Activated CD4-positive, alpha-beta T cell treated with anti-CD3 and anti-CD28 coated beads, Interleukin-2, amount 50 U/mL, for 16 hours (primary cell): ENCODE results near the gene NAP1L4.

Experiments
- DNase-seq: peaks from one replicate; pipeline ENCODE4 v3.0.0-alpha.2; 2020

Gene NAP1L4

DNA sequence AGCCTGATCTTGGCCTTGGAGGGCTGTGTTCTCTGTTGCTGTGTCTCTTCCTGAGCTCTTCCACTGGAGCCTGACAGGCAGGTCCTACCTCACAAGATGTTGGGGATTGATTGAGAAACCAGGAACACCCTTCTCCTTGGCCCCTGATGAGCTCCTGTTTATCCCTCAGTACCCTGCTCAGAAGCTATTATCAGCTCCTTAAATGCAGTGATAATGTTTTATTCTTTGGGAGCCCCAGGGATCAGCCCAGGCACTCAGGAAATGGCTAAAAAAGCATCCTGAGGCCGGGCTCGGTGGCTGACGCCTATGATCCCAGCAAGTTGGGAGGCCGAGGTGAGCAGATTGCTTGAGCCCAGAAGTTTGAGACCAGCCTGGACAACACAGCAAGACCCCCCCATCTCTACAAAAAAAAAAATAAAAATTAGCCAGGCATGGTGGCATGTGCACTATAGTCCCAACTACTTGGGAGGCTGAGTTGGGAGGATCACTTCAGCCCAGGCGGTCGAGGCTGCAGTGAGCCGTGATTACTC lies 58.0 kb downstream of the NAP1L4 start:
- no peak for DNase-seq

DNA sequence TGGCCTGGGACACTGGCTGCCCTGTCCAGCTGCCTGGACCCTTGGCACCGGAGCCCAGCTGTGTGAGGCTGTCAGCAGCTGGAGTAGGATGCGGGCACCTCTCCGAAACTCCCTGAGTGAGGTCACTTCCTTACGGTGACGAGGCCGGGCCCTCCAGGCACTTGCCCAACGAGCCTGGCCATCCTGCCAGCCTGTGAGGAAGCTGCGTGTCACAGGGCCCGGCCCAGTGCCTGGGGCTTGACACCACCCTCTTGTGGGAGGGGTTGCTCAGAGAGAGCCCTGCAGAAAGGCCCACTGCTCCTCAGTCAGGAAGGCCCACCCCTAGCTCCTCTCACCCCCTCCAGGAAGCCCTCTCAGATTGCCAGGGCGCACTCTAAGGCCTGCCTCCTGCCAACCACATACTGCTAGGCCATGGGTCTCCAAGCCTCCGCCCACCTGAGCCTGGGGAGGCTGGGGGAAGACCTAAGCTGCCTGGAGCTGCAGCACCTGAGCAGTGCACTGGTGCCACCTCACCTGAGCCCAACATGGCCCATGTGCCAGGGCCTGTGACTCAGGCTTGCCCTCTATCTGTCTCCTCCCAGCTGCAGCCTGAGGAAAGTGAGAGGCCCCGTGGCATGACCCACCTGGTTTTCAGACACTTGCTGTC lies 58.6 kb downstream of the NAP1L4 start:
- DNase-seq: peak; percentile 84

DNA sequence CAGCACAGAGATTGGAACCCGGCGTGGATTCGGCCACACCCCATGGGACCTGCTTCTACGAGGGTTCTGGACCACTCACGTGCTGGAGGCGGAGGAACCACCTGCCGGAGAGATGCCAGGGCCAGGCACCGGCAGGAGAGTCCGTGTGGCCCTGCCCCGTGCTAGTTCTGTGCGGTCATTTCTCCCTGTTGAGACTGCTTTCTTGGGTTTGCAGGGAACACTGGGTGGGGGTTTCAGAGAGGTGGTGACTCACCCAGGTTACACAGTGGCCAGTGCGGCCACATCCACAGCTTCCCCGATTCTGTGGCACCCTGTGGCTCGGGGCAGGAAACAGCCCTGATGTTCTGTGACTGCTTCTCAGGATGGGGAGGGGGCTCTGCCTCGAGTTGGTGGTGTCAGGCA lies 59.3 kb downstream of the NAP1L4 start:
- DNase-seq: peak; percentile 25

DNA sequence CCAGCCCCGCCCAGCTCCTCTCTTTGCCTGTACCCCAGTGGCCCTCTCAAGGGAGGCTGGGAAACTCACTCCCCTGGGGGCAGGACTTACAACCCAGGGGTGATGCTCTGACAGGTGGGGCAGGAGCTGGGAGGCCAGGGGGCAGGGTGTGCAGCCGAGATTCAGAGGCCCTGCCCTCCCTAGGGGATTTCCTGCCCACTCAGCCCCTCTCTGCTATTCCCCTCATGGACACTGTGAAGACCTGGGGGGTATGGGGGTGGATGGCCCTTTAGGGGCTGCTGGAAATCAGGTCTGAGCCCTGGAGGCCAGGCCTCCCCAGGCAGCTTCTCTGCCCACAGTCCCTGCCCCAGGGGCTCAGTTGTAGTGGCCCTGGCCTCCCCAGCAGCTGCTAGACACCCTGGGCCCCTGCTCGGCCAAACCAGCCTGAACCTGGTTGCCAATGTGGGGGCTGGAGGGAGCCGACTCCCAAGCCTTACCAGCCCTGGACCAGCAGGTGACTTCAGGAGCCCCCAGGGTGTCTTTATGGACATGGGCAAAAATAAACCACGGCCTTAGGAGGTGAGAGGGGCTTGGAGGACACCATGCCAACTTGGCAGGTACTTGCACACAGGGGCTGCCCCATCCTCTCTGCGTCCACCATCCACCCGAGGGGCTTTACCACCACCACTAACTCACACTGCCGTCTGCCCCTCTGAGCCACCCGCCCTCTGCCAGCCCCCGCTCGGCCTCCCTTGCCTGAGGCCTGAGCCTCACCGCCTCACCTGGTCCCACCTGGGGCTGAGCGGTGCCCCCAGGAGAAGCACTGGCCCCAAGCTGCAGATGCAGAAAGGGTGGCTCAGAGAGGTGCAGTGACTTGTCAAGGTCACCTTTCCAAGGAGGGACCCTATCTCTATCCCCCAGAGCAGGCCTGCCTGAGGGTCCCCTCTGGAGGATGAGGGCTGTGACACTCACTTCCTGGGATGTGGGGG lies 60.1 kb downstream of the NAP1L4 start:
- DNase-seq: no peak

DNA sequence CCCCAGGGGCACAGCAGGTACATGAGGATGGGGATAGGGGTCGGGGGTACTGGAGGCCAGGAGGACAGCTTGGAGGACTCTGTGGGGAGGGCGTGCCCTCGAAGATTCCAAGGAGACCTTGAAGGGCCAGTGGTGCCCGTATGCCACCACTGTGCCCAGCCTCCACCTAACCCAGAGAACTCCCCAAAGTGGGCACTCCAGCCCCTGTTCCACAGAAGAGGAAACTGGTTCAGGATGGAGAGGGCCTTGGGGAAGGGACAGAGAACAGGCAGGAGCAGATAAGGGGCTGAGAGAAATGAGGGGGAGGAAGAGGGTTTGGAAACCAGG lies 60.7 kb downstream of the NAP1L4 start:
- DNase-seq: no peak

GRCh38 chr11:2930704-2931419 lies 61.3 kb downstream of the NAP1L4 start:
- DNase-seq: peak; percentile 64

GRCh38 chr11:2929950-2930703 lies 62.0 kb downstream of the NAP1L4 start:
- DNase-seq: peak; percentile 56

GRCh38 chr11:2929531-2929949 lies 62.6 kb downstream of the NAP1L4 start:
- peak; percentile 44 for DNase-seq

GRCh38 chr11:2928605-2929530 lies 63.3 kb downstream of the NAP1L4 start, which contains the start of gene PHLDA2:
Gene PHLDA2 (minus strand): TSS chr11:2929420. CDS start chr11:2929364, 56 bp downstream.
- peak; percentile 60 for DNase-seq

- peak; percentile 33 for DNase-seq
These were observed 64.1 kb downstream of the NAP1L4 start for GRCh38 chr11:2927851-2928604.

GRCh38 chr11:2927121-2927800 lies 64.9 kb downstream of the NAP1L4 start:
- DNase-seq: no peak

GRCh38 chr11:2926611-2927051 lies 65.5 kb downstream of the NAP1L4 start:
- DNase-seq: no peak

DNA sequence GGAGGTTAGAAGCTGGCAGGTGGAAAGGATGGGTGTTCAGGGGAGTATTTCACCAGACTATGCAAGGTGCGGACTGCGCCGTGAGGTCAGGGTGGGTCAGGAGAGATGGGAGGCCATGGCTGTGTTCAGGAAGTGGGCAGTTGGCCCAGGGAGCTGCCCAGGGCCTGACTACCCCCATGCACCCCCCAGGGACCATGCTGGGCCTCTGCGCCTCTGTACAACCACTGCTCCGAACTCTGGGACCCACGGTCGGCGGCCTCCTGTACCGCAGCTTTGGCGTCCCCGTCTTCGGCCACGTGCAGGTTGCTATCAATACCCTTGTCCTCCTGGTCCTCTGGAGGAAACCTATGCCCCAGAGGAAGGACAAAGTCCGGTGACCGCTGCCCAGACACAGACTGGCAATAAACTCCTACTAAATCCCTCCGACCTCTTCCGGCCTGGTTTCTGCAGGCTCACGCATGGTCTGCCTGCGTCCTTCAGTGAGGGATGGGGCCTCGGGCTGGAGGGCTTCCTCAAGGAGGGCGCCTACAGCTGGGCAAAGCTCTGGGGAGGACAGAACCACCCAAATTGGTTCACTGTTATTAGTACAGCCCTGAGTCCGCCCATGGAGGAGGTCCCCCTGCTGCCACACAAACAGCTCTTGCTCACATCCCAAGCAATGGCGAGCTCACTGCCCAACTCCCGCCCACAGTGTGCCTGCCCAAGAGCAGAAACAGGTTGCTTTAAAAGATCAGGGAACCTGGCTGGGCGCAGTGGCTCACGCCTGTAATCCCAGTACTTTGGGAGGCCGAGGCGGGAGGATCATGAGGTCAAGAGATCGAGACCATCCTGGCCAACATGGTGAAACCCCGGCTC lies 67.1 kb downstream of the NAP1L4 start:
- no peak for DNase-seq

DNA sequence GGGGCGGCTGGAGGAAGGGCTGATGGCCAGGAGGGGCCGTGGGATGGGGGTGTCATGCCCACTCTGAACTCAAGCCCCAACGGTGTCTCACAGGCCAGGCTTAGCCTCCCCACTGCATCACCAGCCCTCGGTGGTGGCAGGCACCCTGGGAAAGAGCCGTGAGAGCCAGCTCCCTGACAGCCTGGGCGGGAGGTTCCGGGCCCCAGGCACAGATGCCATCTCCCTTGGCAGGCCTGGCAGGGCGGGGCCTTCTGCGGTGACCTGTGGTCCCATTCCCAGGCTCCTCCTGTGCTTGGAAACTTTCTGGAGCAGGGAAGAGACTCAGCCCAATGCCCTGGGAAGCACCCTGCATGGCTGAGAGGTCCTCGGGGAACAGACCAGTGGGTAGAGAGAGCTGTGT lies 67.7 kb downstream of the NAP1L4 start:
- no peak for DNase-seq

DNA sequence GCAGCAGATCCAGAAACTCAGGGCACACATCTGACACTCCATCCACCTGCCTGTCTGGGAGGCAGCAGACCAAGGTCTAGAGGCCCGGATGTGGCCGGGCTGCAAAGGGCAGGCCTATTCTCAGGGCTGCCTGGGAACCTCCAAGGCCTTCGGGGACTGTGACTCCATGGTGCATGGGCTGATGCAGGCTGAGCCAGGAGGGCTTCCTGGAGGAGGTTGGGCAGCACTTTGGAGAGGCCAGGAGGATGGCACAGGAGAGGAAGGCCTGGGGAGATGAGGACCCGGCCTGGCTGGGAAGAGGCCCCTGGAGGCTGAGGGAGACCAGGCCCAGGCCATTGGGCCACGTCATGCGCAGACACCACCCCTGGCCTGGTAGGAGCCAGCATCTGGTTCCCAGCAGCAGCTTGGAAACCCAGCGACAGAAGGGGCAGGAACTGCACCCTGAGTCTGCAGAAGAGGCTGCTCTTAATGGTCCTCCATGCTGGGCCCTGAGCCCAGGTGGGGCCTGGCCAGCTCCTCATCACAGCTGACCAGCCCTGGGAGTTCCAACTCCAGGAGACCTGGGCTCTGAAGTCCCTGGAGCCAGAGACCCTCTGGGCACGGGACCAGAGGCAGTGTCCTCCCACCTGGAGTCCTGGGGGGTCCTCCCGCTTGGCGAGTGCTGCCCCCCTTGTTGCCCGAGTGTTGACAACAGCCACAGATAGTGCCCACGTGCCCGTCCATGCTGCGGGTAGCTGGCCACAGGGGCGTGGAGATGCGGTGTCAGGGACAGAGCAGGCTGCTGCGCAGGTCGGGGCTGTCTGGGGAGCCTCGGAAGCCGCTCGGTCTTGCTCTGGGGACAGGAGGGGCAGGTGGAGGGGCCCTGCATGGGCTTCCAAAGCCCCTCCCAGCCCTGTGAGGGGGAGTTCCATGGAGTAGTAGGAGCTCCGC lies 68.4 kb downstream of the NAP1L4 start:
- no peak for DNase-seq

DNA sequence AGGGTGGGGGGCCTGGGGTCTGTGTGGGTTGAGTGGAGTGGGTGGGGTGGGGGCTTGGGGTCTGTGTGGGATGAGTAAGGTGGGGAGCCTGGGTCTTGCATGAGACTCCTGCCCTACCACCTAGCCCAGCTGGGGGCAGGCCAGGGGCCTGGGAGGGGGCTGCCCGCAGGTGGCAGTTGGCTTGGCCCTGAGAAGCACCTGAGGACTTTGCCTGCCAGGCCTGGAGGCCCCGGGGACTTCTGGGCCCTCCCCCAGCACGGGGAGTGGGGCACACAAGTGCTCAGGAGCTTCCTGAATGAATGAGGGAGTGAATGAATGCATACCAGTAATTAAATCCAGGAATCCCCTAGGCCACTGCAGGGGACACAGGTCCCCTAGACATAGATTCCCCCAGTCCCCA lies 69.5 kb downstream of the NAP1L4 start:
- no peak for DNase-seq

GRCh38 chr11:2921742-2922493 lies 70.2 kb downstream of the NAP1L4 start:
- no peak for DNase-seq
